HEK293 (cell line): Measurements from ENCODE around the gene FREM1.

Source experiments
- CTCF ChIA-PET: fragments of 350-600 bp; formaldehyde crosslinking; extraction: SDS; loops from one replicate; lab custom pipeline; 2021; ENCODE audit warnings: antibody characterized with exemption; lab: Yijun Ruan, JAX
- POLR2A ChIA-PET: fragments of 300-600 bp; formaldehyde crosslinking; extraction: SDS; loops from one replicate; lab custom pipeline; 2020; ENCODE audit warnings: antibody characterized with exemption, inconsistent platforms; lab: Yijun Ruan, JAX
- H3K27ac ChIP-seq: fragments of 200-500 bp; sonication (Bioruptor generic); 2 replicates; pipeline ENCODE4 v1.5.1; 2014; ENCODE audit warnings: low read depth, low read length, control low read depth, inconsistent platforms; ENCODE audit errors: extremely low read depth
- H3K36me3 ChIP-seq, 2 experiments: fragments of 200-500 bp in 1 of 2; sonication (Bioruptor generic) in 1 of 2; 1 replicate in 1 of 2; 2 replicates in 1 of 2; pipeline ENCODE4 v1.5.1; 2014 to 2017; ENCODE audit warnings: inconsistent platforms in 2 of 2, low read length in 2 of 2; ENCODE audit not compliant: control insufficient read depth in 2 of 2, insufficient read depth in 1 of 2
- H3K4me1 ChIP-seq: fragments of 200-500 bp; sonication (Bioruptor generic); 2 replicates; pipeline ENCODE4 v1.5.1; 2014; ENCODE audit warnings: mild to moderate bottlenecking, low read length, inconsistent platforms; ENCODE audit not compliant: control insufficient read depth, insufficient read depth
- H3K4me3 ChIP-seq: 2 replicates; pipeline ENCODE4 v1.5.1; 2011; ENCODE audit warnings: low read depth, mild to moderate bottlenecking, control low read depth, low read length, moderate library complexity
- H3K9me3 ChIP-seq: fragments of 200-500 bp; sonication (Bioruptor generic); 2 replicates; pipeline ENCODE4 v1.5.1; 2014; ENCODE audit warnings: low read depth, low read length, inconsistent platforms; ENCODE audit not compliant: control insufficient read depth, insufficient read depth
- FEZF1 ChIP-seq: fragments of 450-650 bp; formaldehyde crosslinking; IDR thresholded peaks from 2 replicates; pipeline ENCODE4 v1.5.1; 2016; ENCODE audit warnings: missing biosample characterization, missing genetic modification characterization
- HOXC10 ChIP-seq: sonication (generic); formaldehyde crosslinking; IDR thresholded peaks from 2 replicates; pipeline ENCODE4 v1.8.1; 2023; ENCODE audit warnings: mild to moderate bottlenecking, missing genetic modification reagents
- KLF1 ChIP-seq: fragments of 450-650 bp; formaldehyde crosslinking; IDR thresholded peaks from 2 replicates; pipeline ENCODE4 v1.5.1; 2016; ENCODE audit warnings: missing biosample characterization, missing genetic modification characterization
- MEIS1 ChIP-seq: sonication (generic); formaldehyde crosslinking; IDR thresholded peaks from 2 replicates; pipeline ENCODE4 v1.8.1; 2022; ENCODE audit warnings: missing genetic modification reagents, mild to moderate bottlenecking, borderline replicate concordance
- OVOL3 ChIP-seq: fragments of 450-650 bp; formaldehyde crosslinking; IDR thresholded peaks from 2 replicates; pipeline ENCODE4 v1.5.1; 2016; ENCODE audit warnings: missing biosample characterization, missing genetic modification characterization
- PRDM4 ChIP-seq: fragments of 450-650 bp; formaldehyde crosslinking; IDR thresholded peaks from 2 replicates; pipeline ENCODE4 v1.5.1; 2017; ENCODE audit warnings: missing biosample characterization, missing genetic modification characterization
- REPIN1 ChIP-seq: fragments of 450-650 bp; formaldehyde crosslinking; IDR thresholded peaks from 2 replicates; pipeline ENCODE4 v1.5.1; 2017; ENCODE audit warnings: missing biosample characterization, missing genetic modification characterization, low read depth
- SETDB1 ChIP-seq: IDR thresholded peaks from one replicate; pipeline ENCODE4 v1.6.1; 2017; ENCODE audit warnings: mild to moderate bottlenecking, low read length, moderate library complexity, mixed read lengths; ENCODE audit not compliant: insufficient read length
- WT1 ChIP-seq: fragments of 450-650 bp; formaldehyde crosslinking; IDR thresholded peaks from 2 replicates; pipeline ENCODE4 v1.5.1; 2016; ENCODE audit warnings: missing biosample characterization, missing genetic modification characterization
- ZBTB26 ChIP-seq: fragments of 450-650 bp; formaldehyde crosslinking; optimal IDR thresholded peaks from 2 replicates; pipeline ENCODE3; 2016; ENCODE audit warnings: missing biosample characterization, mild to moderate bottlenecking, missing genetic modification characterization
- ZBTB44 ChIP-seq: fragments of 450-650 bp; IDR thresholded peaks from 2 replicates; pipeline ENCODE4 v1.5.1; 2018; ENCODE audit warnings: missing biosample characterization, mild to moderate bottlenecking, missing genetic modification characterization
- ZBTB6 ChIP-seq: fragments of 450-650 bp; formaldehyde crosslinking; IDR thresholded peaks from 2 replicates; pipeline ENCODE4 v1.5.1; 2017; ENCODE audit warnings: missing biosample characterization, missing genetic modification characterization
- ZBTB7A ChIP-seq: fragments of 450-650 bp; formaldehyde crosslinking; IDR thresholded peaks from 2 replicates; pipeline ENCODE4 v1.5.1; 2016; ENCODE audit warnings: low read depth, missing biosample characterization, missing genetic modification characterization
- ZFP37 ChIP-seq: fragments of 450-650 bp; formaldehyde crosslinking; IDR thresholded peaks from 2 replicates; pipeline ENCODE4 v1.5.1; 2016; ENCODE audit warnings: missing biosample characterization, missing genetic modification characterization
- ZNF221 ChIP-seq: fragments of 450-650 bp; formaldehyde crosslinking; IDR thresholded peaks from 2 replicates; pipeline ENCODE4 v1.5.1; 2017; ENCODE audit warnings: missing biosample characterization, missing genetic modification characterization, borderline replicate concordance
- ZNF302 ChIP-seq: fragments of 450-650 bp; formaldehyde crosslinking; IDR thresholded peaks from 2 replicates; pipeline ENCODE4 v1.5.1; 2016; ENCODE audit warnings: missing biosample characterization, missing genetic modification characterization, low read depth
- ZNF37A ChIP-seq: fragments of 450-650 bp; IDR thresholded peaks from 2 replicates; pipeline ENCODE4 v1.5.1; 2018; ENCODE audit warnings: missing biosample characterization, missing genetic modification characterization
- ZNF548 ChIP-seq: fragments of 450-650 bp; formaldehyde crosslinking; IDR thresholded peaks from 2 replicates; pipeline ENCODE4 v1.5.1; 2016; ENCODE audit warnings: missing biosample characterization, missing genetic modification characterization
- ZNF645 ChIP-seq: fragments of 450-650 bp; formaldehyde crosslinking; IDR thresholded peaks from 2 replicates; pipeline ENCODE4; 2016; ENCODE audit warnings: missing biosample characterization, missing genetic modification characterization
- ZNF654 ChIP-seq: fragments of 450-650 bp; formaldehyde crosslinking; IDR thresholded peaks from 2 replicates; pipeline ENCODE4 v1.5.1; 2016; ENCODE audit warnings: low read depth, missing biosample characterization, missing genetic modification characterization
- ZNF768 ChIP-seq: fragments of 450-650 bp; formaldehyde crosslinking; IDR thresholded peaks from 2 replicates; pipeline ENCODE4 v1.5.1; 2018; ENCODE audit warnings: missing biosample characterization, mild to moderate bottlenecking, missing genetic modification characterization
- ZNF785 ChIP-seq: fragments of 450-650 bp; formaldehyde crosslinking; IDR thresholded peaks from 2 replicates; pipeline ENCODE4 v1.5.1; 2016; ENCODE audit warnings: missing biosample characterization, missing genetic modification characterization

Gene FREM1

GRCh38 chr9:14935964-14936363 is 25.7 kb upstream of the FREM1 start (continued):
- TF ChIP-seq ZBTB6 (tag by site-specific recombination): peak; percentile 45

- CTCF ChIA-PET: interaction anchor here (0.6 to 0.8 kb wide), 4 partner anchors 24 to 582 kb away, joined by 3 to 4 read pairs (median 3); no protein-coding TSS in a partner anchor
- POLR2A ChIA-PET: no interaction called here
- Histone ChIP-seq H3K4me3 (no peak overlapping the region), H3K27ac (peak overlapping the region; percentile 24; the same call in 1 of the 2 replicates), H3K9me3 (no peaks in the 10 kb centered on the region), H3K4me1 (peaks cover 6% of the 10 kb centered on the region), H3K36me3 (no peaks in the 10 kb centered on the region)
- TF ChIP-seq FEZF1 (tag by site-specific recombination): peak; percentile 78
- TF ChIP-seq KLF1 (tag by site-specific recombination): no peak
- TF ChIP-seq WT1 (tag by site-specific recombination): peak; percentile 57
- no peak for TF ChIP-seq HOXC10 (CRISPR knock-in tag)
- no peak for TF ChIP-seq ZNF548 (tag by site-specific recombination)
- TF ChIP-seq ZBTB26 (tag by site-specific recombination): no peak
- TF ChIP-seq MEIS1 (CRISPR knock-in tag): no peak
These were observed 25.0 kb upstream of the FREM1 start for GRCh38 chr9:14935106-14935751.

- no peak overlapping the region for H3K27ac ChIP-seq
- CTCF ChIA-PET: no interaction called here
These were observed 22.4 kb upstream of the FREM1 start for GRCh38 chr9:14932641-14933040.

GRCh38 chr9:14932231-14932630 is 22.0 kb upstream of the FREM1 start:
- Histone ChIP-seq H3K4me1 (peaks cover 6% of the 10 kb centered on the region), H3K4me3 (no peak overlapping the region), H3K27ac (no peak overlapping the region), H3K9me3 (no peaks in the 10 kb centered on the region), H3K36me3 (no peaks in the 10 kb centered on the region)
- ChIA-PET POLR2A (no interaction called here), CTCF (no interaction called here)
- TF ChIP-seq ZBTB6 (tag by site-specific recombination) (no peak), ZNF654 (no peak), SETDB1 (no peak), PRDM4 (tag by site-specific recombination) (no peak), ZNF645 (tag by site-specific recombination) (no peak), ZFP37 (tag by site-specific recombination) (no peak), ZNF302 (tag by site-specific recombination) (no peak)

More at GRCh38 chr9:14932641-14933040, 22.4 kb upstream of the FREM1 start:
- no peak overlapping the region for H3K4me3 ChIP-seq
- H3K9me3 ChIP-seq: no peaks in the 10 kb centered on the region
- H3K4me1 ChIP-seq: peaks cover 6% of the 10 kb centered on the region
- TF ChIP-seq ZNF221 (tag by site-specific recombination) (no peak), OVOL3 (tag by site-specific recombination) (no peak), ZNF785 (no peak), ZBTB7A (tag by site-specific recombination) (no peak), ZBTB44 (tag by site-specific recombination) (no peak), ZNF768 (tag by site-specific recombination) (no peak), ZNF37A (tag by site-specific recombination) (no peak), REPIN1 (no peak)
- POLR2A ChIA-PET: no interaction called here
- H3K36me3 ChIP-seq: no peaks in the 10 kb centered on the region
